Urinary bladder (tissue), 4 donors: Measurements from ENCODE around the gene SRPX. TPM values are rescaled to one million over a fixed set of nuclear protein-coding genes. Genes with fewer than 3 reads are reported as not detected.

Experiments used
- DNase-seq: peaks from one replicate; pipeline ENCODE4 v3.0.0-alpha.2; 2015; ENCODE audit errors: extremely low spot score
- H3K27ac ChIP-seq: one replicate; pipeline ENCODE4 v1.5.1; 2013; ENCODE audit warnings: low read depth, mild to moderate bottlenecking, moderate library complexity
- H3K36me3 ChIP-seq: one replicate; pipeline ENCODE4 v1.6.1; 2013; ENCODE audit warnings: mild to moderate bottlenecking, moderate library complexity; ENCODE audit not compliant: insufficient read depth
- H3K4me1 ChIP-seq: one replicate; pipeline ENCODE4 v1.6.1; 2013; ENCODE audit warnings: mild to moderate bottlenecking, moderate library complexity; ENCODE audit not compliant: insufficient read depth
- H3K4me3 ChIP-seq: one replicate; pipeline ENCODE4 v1.5.1; 2013; ENCODE audit warnings: low read depth, low read length
- WGBS: extraction: QIAGEN DNeasy Blood & Tissue Kit; methylation state at CpG from one replicate; pipeline ENCODE4 v1.1.7; 2013; 5-methylcytosine and 5-hydroxymethylcytosine counted together
- polyA plus RNA-seq: library from polyadenylated mRNA; stranded (reverse); fragments of 200-250 nt; gene quantifications from one replicate; pipeline ENCODE4 v1.2.3, GENCODE V29; 2013
- total RNA-seq: library from RNA; depleted of rRNA; stranded (reverse); fragments of >200 nt; gene quantifications from one replicate; pipeline ENCODE4 v1.2.3, GENCODE V29; 2014
- donor health status: healthy with polysubstance abuse.
- donor health status: healthy.

Gene SRPX
- total and polyA plus RNA-seq, 2 donors: 82.7 to 333 TPM

GRCh38 chrX:38142610-38143009 lies 78.1 kb downstream of the SRPX start:
- no peak for DNase-seq
- WGBS: 23% methylated on average over 1 of the region's 1 CpG

GRCh38 chrX:38138900-38139299 lies 81.8 kb downstream of the SRPX start:
- WGBS: 92% methylated on average over 2 of the region's 2 CpGs
- Histone ChIP-seq H3K36me3 (no peaks in the 10 kb centered on the region), H3K4me3 (no peak overlapping the region), H3K27ac (no peak overlapping the region), H3K4me1 (no peaks in the 10 kb centered on the region)
- DNase-seq: no peak

More at GRCh38 chrX:38142610-38143009, 78.1 kb downstream of the SRPX start:
- H3K27ac ChIP-seq: no peak overlapping the region
- H3K4me1 ChIP-seq: no peaks in the 10 kb centered on the region
- H3K36me3 ChIP-seq: no peaks in the 10 kb centered on the region
- no peak overlapping the region for H3K4me3 ChIP-seq

- H3K36me3 ChIP-seq: no peaks in the 10 kb centered on the region
- no peaks in the 10 kb centered on the region for H3K4me1 ChIP-seq
- DNase-seq: no peak
- 59% methylated on average over 2 of the region's 2 CpGs for WGBS
- no peak overlapping the region for H3K4me3 ChIP-seq
- H3K27ac ChIP-seq: no peak overlapping the region
These were observed 82.3 kb downstream of the SRPX start for GRCh38 chrX:38138157-38138891.

- Histone ChIP-seq H3K4me3 (no peak overlapping the region), H3K27ac (no peak overlapping the region), H3K4me1 (no peaks in the 10 kb centered on the region), H3K36me3 (no peaks in the 10 kb centered on the region)
- DNase-seq: no peak
These were observed 91.3 kb downstream of the SRPX start for GRCh38 chrX:38129366-38129765.

GRCh38 chrX:38127961-38128360 lies 92.7 kb downstream of the SRPX start:
- 95% methylated on average over 1 of the region's 1 CpG for WGBS
- DNase-seq: no peak
- no peak overlapping the region for H3K4me3 ChIP-seq
- no peaks in the 10 kb centered on the region for H3K4me1 ChIP-seq
- no peak overlapping the region for H3K27ac ChIP-seq
- H3K36me3 ChIP-seq: no peaks in the 10 kb centered on the region

- H3K4me1 ChIP-seq: no peaks in the 10 kb centered on the region
- H3K36me3 ChIP-seq: no peaks in the 10 kb centered on the region
- no peak overlapping the region for H3K4me3 ChIP-seq
- 86% methylated on average over 3 of the region's 3 CpGs for WGBS
- DNase-seq: no peak
- H3K27ac ChIP-seq: no peak overlapping the region
These were observed 94.5 kb downstream of the SRPX start for GRCh38 chrX:38126179-38126578.

- H3K4me3 ChIP-seq: no peak overlapping the region
- no peaks in the 10 kb centered on the region for H3K36me3 ChIP-seq
- H3K4me1 ChIP-seq: no peaks in the 10 kb centered on the region
- no peak overlapping the region for H3K27ac ChIP-seq
- DNase-seq: no peak
- WGBS: 61% methylated on average over 1 of the region's 1 CpG
These were observed 96.7 kb downstream of the SRPX start for GRCh38 chrX:38124000-38124399.

- no peak for DNase-seq
- H3K36me3 ChIP-seq: no peaks in the 10 kb centered on the region
- no peaks in the 10 kb centered on the region for H3K4me1 ChIP-seq
- no peak overlapping the region for H3K4me3 ChIP-seq
- 86% methylated on average over 7 of the region's 7 CpGs for WGBS
- H3K27ac ChIP-seq: no peak overlapping the region
These were observed 103.2 kb downstream of the SRPX start for GRCh38 chrX:38117485-38117884.

GRCh38 chrX:38116706-38117105 lies 104.0 kb downstream of the SRPX start:
- H3K27ac ChIP-seq: no peak overlapping the region
- H3K4me3 ChIP-seq: no peak overlapping the region
- DNase-seq: no peak
- H3K36me3 ChIP-seq: no peaks in the 10 kb centered on the region
- 69% methylated on average over 1 of the region's 1 CpG for WGBS
- no peaks in the 10 kb centered on the region for H3K4me1 ChIP-seq

GRCh38 chrX:38112566-38112965 lies 108.1 kb downstream of the SRPX start:
- Histone ChIP-seq H3K36me3 (no peaks in the 10 kb centered on the region), H3K4me1 (no peaks in the 10 kb centered on the region), H3K4me3 (no peak overlapping the region), H3K27ac (no peak overlapping the region)
- 84% methylated on average over 4 of the region's 4 CpGs for WGBS
- DNase-seq: no peak

- no peaks in the 10 kb centered on the region for H3K36me3 ChIP-seq
- H3K4me1 ChIP-seq: no peaks in the 10 kb centered on the region
- no peak overlapping the region for H3K27ac ChIP-seq
- no peak overlapping the region for H3K4me3 ChIP-seq
- 77% methylated on average over 5 of the region's 5 CpGs for WGBS
- DNase-seq: no peak
These were observed 109.5 kb downstream of the SRPX start for GRCh38 chrX:38111196-38111595.

GRCh38 chrX:38110231-38110630 lies 110.4 kb downstream of the SRPX start:
- H3K36me3 ChIP-seq: no peaks in the 10 kb centered on the region
- DNase-seq: no peak
- H3K4me1 ChIP-seq: no peaks in the 10 kb centered on the region
- WGBS: 56% methylated on average over 6 of the region's 6 CpGs
- no peak overlapping the region for H3K27ac ChIP-seq
- no peak overlapping the region for H3K4me3 ChIP-seq

GRCh38 chrX:38109042-38109898 lies 111.4 kb downstream of the SRPX start:
- H3K27ac ChIP-seq: no peak overlapping the region
- H3K36me3 ChIP-seq: no peaks in the 10 kb centered on the region
- 95% methylated on average over 4 of the region's 4 CpGs for WGBS
- H3K4me3 ChIP-seq: no peak overlapping the region
- DNase-seq: no peak
- H3K4me1 ChIP-seq: no peaks in the 10 kb centered on the region

- Histone ChIP-seq H3K4me1 (no peaks in the 10 kb centered on the region), H3K36me3 (no peaks in the 10 kb centered on the region), H3K27ac (no peak overlapping the region), H3K4me3 (no peak overlapping the region)
- 42% methylated on average over 6 of the region's 6 CpGs for WGBS
- no peak for DNase-seq
These were observed 112.3 kb downstream of the SRPX start for GRCh38 chrX:38108364-38108763.
